HepG2 (cell line): ENCODE results near the gene PDLIM7. TPM values are rescaled to one million over a fixed set of nuclear protein-coding genes. Genes with fewer than 3 reads are reported as not detected.

ENCODE experiments used
- CHCHD3 ChIP-seq: sonication (generic); formaldehyde crosslinking; IDR thresholded peaks from 2 replicates; pipeline ENCODE4 v1.8.0; 2022; ENCODE audit warnings: mild to moderate bottlenecking, missing genetic modification reagents, moderate library complexity
- HIVEP1 ChIP-seq: sonication (generic); formaldehyde crosslinking; IDR thresholded peaks from 2 replicates; pipeline ENCODE4 v1.4.0; 2020; ENCODE audit warnings: mild to moderate bottlenecking, missing genetic modification reagents
- HNRNPL ChIP-seq: fragments of 200-400 bp; formaldehyde crosslinking; IDR thresholded peaks from 2 replicates; pipeline ENCODE4 v1.6.1; 2017; ENCODE audit warnings: mild to moderate bottlenecking, low read depth, low read length
- HOXD1 ChIP-seq: sonication (generic); formaldehyde crosslinking; IDR thresholded peaks from 2 replicates; pipeline ENCODE4 v1.5.0; 2020; ENCODE audit warnings: missing genetic modification reagents
- ISX ChIP-seq: sonication (generic); formaldehyde crosslinking; conservative IDR thresholded peaks from 2 replicates; pipeline ENCODE4 v1.5.0; 2020; ENCODE audit warnings: missing genetic modification reagents
- MAFG ChIP-seq: sonication (generic); formaldehyde crosslinking; IDR thresholded peaks from 2 replicates; pipeline ENCODE4 v1.5.1; 2020; ENCODE audit warnings: mild to moderate bottlenecking, missing genetic modification reagents
- MXD4 ChIP-seq: IDR thresholded peaks from 2 replicates; pipeline ENCODE4 v1.6.1; 2016; ENCODE audit warnings: mild to moderate bottlenecking, missing biosample characterization, missing genetic modification reagents
- NONO ChIP-seq, 2 experiments: fragments of 450-650 bp in 1 of 2; sonication (generic) in 1 of 2; formaldehyde crosslinking in 1 of 2; IDR thresholded peaks in 1 of 2; conservative IDR thresholded peaks in 1 of 2; 2 replicates each; pipeline versions ENCODE4 v1.6.1 to v1.8.0; 2017 to 2022; ENCODE audit warnings: mild to moderate bottlenecking in 1 of 2, missing genetic modification reagents in 1 of 2, moderate library complexity in 1 of 2
- PAX8 ChIP-seq: sonication (generic); formaldehyde crosslinking; IDR thresholded peaks from 2 replicates; pipeline ENCODE4 v1.8.0; 2022; ENCODE audit warnings: mild to moderate bottlenecking, missing genetic modification reagents, borderline replicate concordance
- POGZ ChIP-seq: sonication (generic); formaldehyde crosslinking; IDR thresholded peaks from 2 replicates; pipeline ENCODE4 v1.4.0; 2020; ENCODE audit warnings: mild to moderate bottlenecking, missing genetic modification reagents
- RBM22 ChIP-seq: fragments of 200-400 bp; formaldehyde crosslinking; optimal IDR thresholded peaks from 2 replicates; pipeline ENCODE3; 2017; ENCODE audit warnings: mild to moderate bottlenecking, low read length, moderate library complexity
- SP4 ChIP-seq: sonication (generic); formaldehyde crosslinking; IDR thresholded peaks from 2 replicates; pipeline ENCODE4 v1.8.1; 2023; ENCODE audit warnings: mild to moderate bottlenecking, missing genetic modification reagents
- XRCC5 ChIP-seq: fragments of 200-400 bp; formaldehyde crosslinking; optimal IDR thresholded peaks from 2 replicates; pipeline ENCODE3; 2017; ENCODE audit warnings: mild to moderate bottlenecking, low read length
- ZNF160 ChIP-seq: sonication (generic); formaldehyde crosslinking; IDR thresholded peaks from 2 replicates; pipeline ENCODE4 v1.8.0; 2022; ENCODE audit warnings: mild to moderate bottlenecking, inconsistent platforms, missing genetic modification reagents
- ZNF337 ChIP-seq: sonication (generic); formaldehyde crosslinking; IDR thresholded peaks from 2 replicates; pipeline ENCODE4 v1.5.1; 2020; ENCODE audit warnings: missing genetic modification reagents, low read depth, mild to moderate bottlenecking, borderline replicate concordance
- ZNF720 ChIP-seq: sonication (generic); formaldehyde crosslinking; IDR thresholded peaks from 2 replicates; pipeline ENCODE4 v1.4.0; 2020; ENCODE audit warnings: missing genetic modification reagents
- ZNF776 ChIP-seq: sonication (generic); formaldehyde crosslinking; IDR thresholded peaks from 2 replicates; pipeline ENCODE4 v1.4.0; 2020; ENCODE audit warnings: mild to moderate bottlenecking, missing genetic modification reagents
- polyA plus RNA-seq, 8 experiments: library from polyadenylated mRNA; depleted of rRNA in 3 of 8; stranded (reverse) in 7 of 8; unstranded in 1 of 8; fragments of >200 nt; fragmentation: Illumina TruSeq in 4 of 8; extraction: Trizol in 4 of 8; gene quantifications; 2 replicates each; pipeline versions ENCODE4 v1.2.1 to v1.2.3, GENCODE V29; 2011 to 2016; ENCODE audit warnings: low read depth in 4 of 8, missing spikeins in 1 of 8, mixed read lengths in 1 of 8; ENCODE audit not compliant: insufficient read depth in 1 of 8
- total RNA-seq, 5 experiments: library from RNA; depleted of rRNA; stranded (reverse); fragments of >200 nt; fragmentation: Illumina TruSeq; extraction: Trizol; gene quantifications; 2 replicates each; pipeline ENCODE4 v1.2.3, GENCODE V29; 2016; ENCODE audit warnings: low read depth in 1 of 5
- TF ChIP-seq, protein P1 (sequence below): sonication (generic); formaldehyde crosslinking; IDR thresholded peaks from 2 replicates; pipeline ENCODE4 v1.4.0; 2020; ENCODE audit warnings: missing genetic modification reagents; ENCODE audit errors: not compliant biosample characterization
- TF ChIP-seq, protein P2 (sequence below): sonication (generic); formaldehyde crosslinking; IDR thresholded peaks from 2 replicates; pipeline ENCODE4 v1.4.0; 2020; ENCODE audit warnings: missing genetic modification reagents, mild to moderate bottlenecking, borderline replicate concordance
- TF ChIP-seq, protein P3 (sequence below): IDR thresholded peaks from 2 replicates; pipeline ENCODE4 v1.6.1; 2016; ENCODE audit warnings: missing genetic modification reagents, missing compliant biosample characterization
- TF ChIP-seq, protein P4 (sequence below), 2 experiments: sonication (generic) in 1 of 2; formaldehyde crosslinking in 1 of 2; IDR thresholded peaks; 2 replicates each; pipeline versions ENCODE4 v1.4.0 to v1.6.1; 2016 to 2020; ENCODE audit warnings: borderline replicate concordance in 1 of 2, low read depth in 1 of 2, mild to moderate bottlenecking in 1 of 2, missing genetic modification reagents in 1 of 2

The PDLIM7 gene
- total and polyA plus RNA-seq, 2 of the 13 experiments (the other 11 are each of a cell fraction or from before 2014, with no cell fraction given): 21.1 to 31.3 TPM

DNA sequence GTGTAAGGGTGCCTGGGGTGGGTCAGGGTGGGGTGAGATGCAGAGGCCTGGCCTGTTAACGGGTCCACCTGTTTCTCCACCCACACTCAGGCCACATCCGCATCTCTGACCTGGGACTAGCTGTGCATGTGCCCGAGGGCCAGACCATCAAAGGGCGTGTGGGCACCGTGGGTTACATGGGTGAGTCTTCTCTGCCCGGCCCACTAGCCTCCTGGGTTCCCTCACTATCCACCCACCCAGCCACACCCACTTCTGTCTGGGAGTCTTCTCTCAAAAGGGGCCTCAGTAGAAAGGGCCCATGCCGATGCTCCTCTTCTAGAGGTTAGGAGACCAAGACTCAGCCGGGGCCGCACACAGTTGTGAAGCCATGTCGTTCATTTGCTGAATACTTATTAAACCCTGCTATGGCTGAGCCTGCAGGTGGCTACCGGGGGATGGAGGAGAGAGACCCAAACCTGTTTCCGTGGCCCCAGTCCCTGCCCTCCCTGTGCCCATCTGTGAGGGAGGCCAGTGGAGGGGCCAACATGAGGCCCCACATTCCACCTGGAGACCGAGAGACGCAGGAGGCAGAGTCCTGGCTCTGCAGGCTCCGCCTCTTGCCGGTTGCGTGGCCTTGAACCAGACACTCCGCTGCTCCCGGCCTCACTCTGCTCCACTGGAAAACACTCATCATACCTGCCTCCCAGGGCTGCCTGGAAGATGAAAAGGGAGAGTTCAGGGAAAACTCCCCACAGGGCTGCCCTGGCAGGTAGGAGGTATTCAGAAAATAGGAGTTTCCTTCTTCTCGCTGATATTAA is 62.3 kb downstream of the PDLIM7 start (continued):
- no peak for TF ChIP-seq NONO (IDR thresholded peaks at IDR 0.05)
- no peak for TF ChIP-seq NONO (CRISPR knock-in tag; conservative IDR thresholded peaks at IDR 0.05)
- TF ChIP-seq, protein P1, sequence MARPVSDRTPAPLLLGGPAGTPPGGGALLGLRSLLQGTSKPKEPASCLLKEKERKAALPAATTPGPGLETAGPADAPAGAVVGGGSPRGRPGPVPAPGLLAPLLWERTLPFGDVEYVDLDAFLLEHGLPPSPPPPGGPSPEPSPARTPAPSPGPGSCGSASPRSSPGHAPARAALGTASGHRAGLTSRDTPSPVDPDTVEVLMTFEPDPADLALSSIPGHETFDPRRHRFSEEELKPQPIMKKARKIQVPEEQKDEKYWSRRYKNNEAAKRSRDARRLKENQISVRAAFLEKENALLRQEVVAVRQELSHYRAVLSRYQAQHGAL: no peak
- TF ChIP-seq, protein P2, sequence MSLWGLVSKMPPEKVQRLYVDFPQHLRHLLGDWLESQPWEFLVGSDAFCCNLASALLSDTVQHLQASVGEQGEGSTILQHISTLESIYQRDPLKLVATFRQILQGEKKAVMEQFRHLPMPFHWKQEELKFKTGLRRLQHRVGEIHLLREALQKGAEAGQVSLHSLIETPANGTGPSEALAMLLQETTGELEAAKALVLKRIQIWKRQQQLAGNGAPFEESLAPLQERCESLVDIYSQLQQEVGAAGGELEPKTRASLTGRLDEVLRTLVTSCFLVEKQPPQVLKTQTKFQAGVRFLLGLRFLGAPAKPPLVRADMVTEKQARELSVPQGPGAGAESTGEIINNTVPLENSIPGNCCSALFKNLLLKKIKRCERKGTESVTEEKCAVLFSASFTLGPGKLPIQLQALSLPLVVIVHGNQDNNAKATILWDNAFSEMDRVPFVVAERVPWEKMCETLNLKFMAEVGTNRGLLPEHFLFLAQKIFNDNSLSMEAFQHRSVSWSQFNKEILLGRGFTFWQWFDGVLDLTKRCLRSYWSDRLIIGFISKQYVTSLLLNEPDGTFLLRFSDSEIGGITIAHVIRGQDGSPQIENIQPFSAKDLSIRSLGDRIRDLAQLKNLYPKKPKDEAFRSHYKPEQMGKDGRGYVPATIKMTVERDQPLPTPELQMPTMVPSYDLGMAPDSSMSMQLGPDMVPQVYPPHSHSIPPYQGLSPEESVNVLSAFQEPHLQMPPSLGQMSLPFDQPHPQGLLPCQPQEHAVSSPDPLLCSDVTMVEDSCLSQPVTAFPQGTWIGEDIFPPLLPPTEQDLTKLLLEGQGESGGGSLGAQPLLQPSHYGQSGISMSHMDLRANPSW (CRISPR knock-in tag): no peak
- no peak for TF ChIP-seq PAX8 (CRISPR knock-in tag)
- TF ChIP-seq, protein P3, sequence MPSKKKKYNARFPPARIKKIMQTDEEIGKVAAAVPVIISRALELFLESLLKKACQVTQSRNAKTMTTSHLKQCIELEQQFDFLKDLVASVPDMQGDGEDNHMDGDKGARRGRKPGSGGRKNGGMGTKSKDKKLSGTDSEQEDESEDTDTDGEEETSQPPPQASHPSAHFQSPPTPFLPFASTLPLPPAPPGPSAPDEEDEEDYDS (CRISPR knock-in tag): no peak
- no peak for TF ChIP-seq CHCHD3
- TF ChIP-seq ZNF776 (CRISPR knock-in tag): no peak
- TF ChIP-seq MAFG (CRISPR knock-in tag): no peak
- peak; percentile 52; the same call in 1 of the 2 replicates for TF ChIP-seq POGZ
- TF ChIP-seq SP4: no peak
- TF ChIP-seq HIVEP1 (CRISPR knock-in tag): no peak
- TF ChIP-seq HNRNPL: 0 out of 2 replicates have a peak, but pooled peaks have one; percentile 26
- TF ChIP-seq ISX (CRISPR knock-in tag): no peak
- TF ChIP-seq ZNF337 (CRISPR knock-in tag): no peak
- TF ChIP-seq HOXD1 (CRISPR knock-in tag): no peak
- TF ChIP-seq, protein P4, sequence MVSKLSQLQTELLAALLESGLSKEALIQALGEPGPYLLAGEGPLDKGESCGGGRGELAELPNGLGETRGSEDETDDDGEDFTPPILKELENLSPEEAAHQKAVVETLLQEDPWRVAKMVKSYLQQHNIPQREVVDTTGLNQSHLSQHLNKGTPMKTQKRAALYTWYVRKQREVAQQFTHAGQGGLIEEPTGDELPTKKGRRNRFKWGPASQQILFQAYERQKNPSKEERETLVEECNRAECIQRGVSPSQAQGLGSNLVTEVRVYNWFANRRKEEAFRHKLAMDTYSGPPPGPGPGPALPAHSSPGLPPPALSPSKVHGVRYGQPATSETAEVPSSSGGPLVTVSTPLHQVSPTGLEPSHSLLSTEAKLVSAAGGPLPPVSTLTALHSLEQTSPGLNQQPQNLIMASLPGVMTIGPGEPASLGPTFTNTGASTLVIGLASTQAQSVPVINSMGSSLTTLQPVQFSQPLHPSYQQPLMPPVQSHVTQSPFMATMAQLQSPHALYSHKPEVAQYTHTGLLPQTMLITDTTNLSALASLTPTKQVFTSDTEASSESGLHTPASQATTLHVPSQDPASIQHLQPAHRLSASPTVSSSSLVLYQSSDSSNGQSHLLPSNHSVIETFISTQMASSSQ (IDR thresholded peaks at IDR 0.05; ENCODE audit: low read depth): no peak
- TF ChIP-seq, protein P4 (CRISPR knock-in tag; IDR thresholded peaks at IDR 0.05; ENCODE audit: borderline replicate concordance): no peak; the same call in 1 of the 2 replicates
- TF ChIP-seq MXD4 (CRISPR knock-in tag): no peak
- no peak for TF ChIP-seq RBM22
- TF ChIP-seq ZNF720 (CRISPR knock-in tag): no peak
- no peak for TF ChIP-seq ZNF160 (CRISPR knock-in tag)
- no peak for TF ChIP-seq XRCC5
